K562 (cell line): Measurements from ENCODE around the gene MMP26. TPM values are rescaled to one million over a fixed set of nuclear protein-coding genes. Genes with fewer than 3 reads are reported as not detected.

Experiments
- ATAC-seq: fragments of 200-7000 bp; cut with Tn5 transposase; 3 replicates; pipeline ENCODE4 v1.9.1; 2020; ENCODE audit warnings: moderate library complexity
- BruUV-seq: library from RNA; stranded (reverse); fragments of 400-500 nt; replicated peaks from 2 replicates; lab custom pipeline; 2021; lab: Mats Ljungman, UMichigan
- CTCF ChIA-PET: fragments of 300-600 bp; formaldehyde crosslinking; extraction: SDS; loops from one replicate; lab custom pipeline; 2021; ENCODE audit warnings: low intra/inter-chr PET ratio; lab: Yijun Ruan, JAX
- POLR2A ChIA-PET: fragments of 300-600, 350-650 bp; sonication (Branson Sonifier 250); formaldehyde crosslinking; extraction: SDS; loops from one replicate; lab custom pipeline; 2021; ENCODE audit warnings: antibody characterized with exemption, inconsistent platforms; lab: Yijun Ruan, JAX
- DNase-seq, 4 experiments: peaks; one replicate each; pipeline versions ENCODE4 v3.0.0 to v3.0.0-alpha.2; 2011 to 2018; ENCODE audit warnings: low spot score in 3 of 4, mixed read lengths in 3 of 4; ENCODE audit errors: extremely low read depth in 1 of 4
- FAIRE-seq: peaks from 2 replicates; lab custom pipeline; 2011; peaks lifted over from hg19 to GRCh38; lab: Jason Lieb, UNC
- H2AFZ ChIP-seq: 2 replicates; pipeline ENCODE4 v1.6.0; 2011; ENCODE audit warnings: low read depth, low read length, control low read depth, inconsistent platforms
- H3K27ac ChIP-seq: fragments of 200-600 bp; 3 replicates; pipeline ENCODE4 v1.8.0; 2011; ENCODE audit warnings: low read depth, mild to moderate bottlenecking, control low read depth, inconsistent platforms, low read length, moderate library complexity, mixed read lengths; ENCODE audit errors: extremely low read depth
- H3K27me3 ChIP-seq, 2 experiments: fragments of 300-600 bp in 1 of 2; 2 replicates in 1 of 2; 3 replicates in 1 of 2; pipeline versions ENCODE4 v1.6.0 to v1.8.0; 2011; ENCODE audit warnings: inconsistent platforms in 2 of 2, low read length in 2 of 2, mild to moderate bottlenecking in 1 of 2, mixed read lengths in 1 of 2, moderate library complexity in 1 of 2; ENCODE audit not compliant: control insufficient read depth in 2 of 2, insufficient read depth in 2 of 2
- H3K36me3 ChIP-seq: fragments of 300-600 bp; 3 replicates; pipeline ENCODE4 v1.8.0; 2011; ENCODE audit warnings: mild to moderate bottlenecking, low read length, inconsistent platforms; ENCODE audit not compliant: control insufficient read depth, insufficient read depth
- H3K4me1 ChIP-seq, 2 experiments: fragments of 200-600 bp in 1 of 2; replicated peaks in 1 of 2; 2 replicates in 1 of 2; 3 replicates in 1 of 2; pipeline versions ENCODE4 v1.5.1 to v1.8.0; 2011; ENCODE audit warnings: inconsistent platforms in 2 of 2, low read length in 2 of 2, mild to moderate bottlenecking in 1 of 2, mixed read lengths in 1 of 2, moderate library complexity in 1 of 2; ENCODE audit not compliant: control insufficient read depth in 2 of 2, insufficient read depth in 2 of 2
- H3K4me2 ChIP-seq: 2 replicates; pipeline ENCODE4 v1.6.1; 2011; ENCODE audit warnings: low read length, control low read depth, inconsistent platforms, mixed read lengths; ENCODE audit not compliant: insufficient read depth
- H3K4me3 ChIP-seq: fragments of 200-600 bp; sonication (generic), shearing (Covaris generic); 2 replicates; pipeline ENCODE4 v1.5.1; 2016; ENCODE audit warnings: control low read depth, inconsistent platforms
- H3K79me2 ChIP-seq: fragments of 200-600 bp; 3 replicates; pipeline ENCODE4 v1.8.0; 2011; ENCODE audit warnings: low read length, inconsistent platforms; ENCODE audit not compliant: control insufficient read depth, insufficient read depth
- H3K9ac ChIP-seq, 2 experiments: 2 replicates each; pipeline versions ENCODE4 v1.6.0 to v1.6.1; 2011; ENCODE audit warnings: low read depth in 2 of 2, low read length in 2 of 2, control low read depth in 1 of 2, inconsistent platforms in 1 of 2, mild to moderate bottlenecking in 1 of 2, mixed read lengths in 1 of 2; ENCODE audit not compliant: insufficient read depth in 1 of 2
- H3K9me1 ChIP-seq: one replicate; pipeline ENCODE4 v1.6.0; 2011; ENCODE audit warnings: inconsistent platforms, mild to moderate bottlenecking, low read length, moderate library complexity; ENCODE audit not compliant: control insufficient read depth, insufficient read depth
- H3K9me3 ChIP-seq: replicated peaks from 2 replicates; pipeline ENCODE4 v1.5.1; 2011; ENCODE audit warnings: low read depth, low read length, inconsistent platforms; ENCODE audit not compliant: control insufficient read depth, insufficient read depth
- H4K20me1 ChIP-seq: replicated peaks from 2 replicates; pipeline ENCODE4 v1.6.1; 2011; ENCODE audit warnings: low read length, inconsistent platforms, mixed read lengths; ENCODE audit not compliant: control insufficient read depth, insufficient read depth
- ARNT ChIP-seq, 2 experiments: fragments of 450-650 bp; IDR thresholded peaks; 2 replicates each; pipeline ENCODE4 v1.6.1; 2016; ENCODE audit warnings: mild to moderate bottlenecking in 1 of 2
- BACH1 ChIP-seq: fragments of 200-800 bp; sonication (Bioruptor generic); IDR thresholded peaks from 2 replicates; pipeline ENCODE4 v1.6.1; 2016; ENCODE audit warnings: missing genetic modification characterization, missing compliant biosample characterization
- CSDE1 ChIP-seq, 2 experiments: fragments of 450-650 bp; IDR thresholded peaks; 2 replicates each; pipeline ENCODE4 v1.6.1; 2016; ENCODE audit warnings: mild to moderate bottlenecking in 1 of 2
- CXXC5 ChIP-seq: fragments of 250-450 bp; sonication (Bioruptor Pico); IDR thresholded peaks from 2 replicates; pipeline ENCODE4 v1.8.0; 2022; ENCODE audit warnings: inconsistent platforms, mild to moderate bottlenecking, moderate library complexity
- MAFG ChIP-seq: fragments of 450-650 bp; conservative IDR thresholded peaks from 2 replicates; pipeline ENCODE4 v1.6.1; 2016; ENCODE audit warnings: missing genetic modification characterization, missing compliant biosample characterization
- MAX ChIP-seq: sonication (generic); formaldehyde crosslinking; IDR thresholded peaks from 2 replicates; pipeline ENCODE4 v1.9.0; 2022; ENCODE audit warnings: mild to moderate bottlenecking, missing genetic modification reagents
- MTF1 ChIP-seq: fragments of 250-450 bp; sonication (Bioruptor Pico); IDR thresholded peaks from 2 replicates; pipeline ENCODE4 v1.9.0; 2021; ENCODE audit warnings: moderate library complexity, mild to moderate bottlenecking, inconsistent platforms, borderline replicate concordance
- PREB ChIP-seq: sonication (generic); formaldehyde crosslinking; IDR thresholded peaks from 2 replicates; pipeline ENCODE4 v1.8.1; 2023; ENCODE audit warnings: mild to moderate bottlenecking, missing genetic modification reagents
- RBM34 ChIP-seq: fragments of 200-400 bp; formaldehyde crosslinking; IDR thresholded peaks from 2 replicates; pipeline ENCODE4 v1.6.1; 2018; ENCODE audit warnings: low read length, borderline replicate concordance; ENCODE audit not compliant: insufficient read depth
- SREBF2 ChIP-seq: sonication (generic); formaldehyde crosslinking; IDR thresholded peaks from 2 replicates; pipeline ENCODE4 v1.4.0; 2020; ENCODE audit warnings: mild to moderate bottlenecking, missing genetic modification reagents
- ZBTB34 ChIP-seq: fragments of 250-450 bp; sonication (Bioruptor Pico); IDR thresholded peaks from 2 replicates; pipeline ENCODE4 v1.8.0; 2021; ENCODE audit warnings: mild to moderate bottlenecking, moderate library complexity
- ZNF224 ChIP-seq: sonication (generic); formaldehyde crosslinking; IDR thresholded peaks from 2 replicates; pipeline ENCODE4 v1.8.0; 2022; ENCODE audit warnings: mild to moderate bottlenecking, missing genetic modification reagents
- ZNF24 ChIP-seq: fragments of 450-650 bp; IDR thresholded peaks from 2 replicates; pipeline ENCODE4 v1.6.1; 2016
- ZNF280B ChIP-seq: fragments of 250-450 bp; sonication (Bioruptor Pico); IDR thresholded peaks from 2 replicates; pipeline ENCODE4 v1.5.1; 2021; ENCODE audit warnings: mild to moderate bottlenecking
- ZNF384 ChIP-seq: IDR thresholded peaks from 2 replicates; pipeline ENCODE4 v1.6.1; 2012; ENCODE audit warnings: low read depth, low read length, improper control_type of control experiment
- ZNF511 ChIP-seq: sonication (generic); formaldehyde crosslinking; IDR thresholded peaks from 2 replicates; pipeline ENCODE4 v1.8.0; 2022; ENCODE audit warnings: mild to moderate bottlenecking, missing genetic modification reagents
- ZNF785 ChIP-seq: fragments of 250-450 bp; sonication (Bioruptor Pico); IDR thresholded peaks from 2 replicates; pipeline ENCODE4 v1.4.0; 2020; ENCODE audit warnings: mild to moderate bottlenecking
- WGBS: fragments of 100-300 bp; shearing (Covaris generic); methylation state at CpG from one replicate; pipeline ENCODE4 v1.1.6; 2016; ENCODE audit warnings: low coverage, mixed read lengths; ENCODE audit not compliant: insufficient coverage; ENCODE audit errors: missing lambda C conversion rate; 5-methylcytosine and 5-hydroxymethylcytosine counted together
- in situ Hi-C: fragments of 300-500 bp; cut with MboI; formaldehyde crosslinking; loops from 4 replicates; pipeline ENCODE4 v1.15.0; 2018; ENCODE audit warnings: inconsistent platforms, mixed read lengths
- intact Hi-C: fragments of 100-400 bp; cut with micrococcal nuclease; formaldehyde crosslinking; loops from 2 replicates; pipeline ENCODE4 v1.14.2; 2022
- polyA plus RNA-seq, 8 experiments: library from polyadenylated mRNA; depleted of rRNA in 4 of 8; stranded (reverse) in 5 of 8; unstranded in 3 of 8; fragments of >200 nt; fragmentation: Nextera tagmentation in 2 of 8; fragmentation: Illumina TruSeq in 1 of 8; extraction: Ambion mirVana in 2 of 8; extraction: Trizol in 1 of 8; gene quantifications; 2 replicates each; pipeline versions ENCODE4 v1.2.1 to v1.2.3, GENCODE V29; 2011 to 2014; ENCODE audit warnings: inconsistent platforms in 1 of 8, missing spikeins in 1 of 8
- total RNA-seq, 7 experiments: library from RNA; depleted of rRNA in 6 of 7; stranded (reverse); fragments of >200 nt in 6 of 7; fragmentation: Illumina TruSeq in 2 of 7; extraction: Trizol in 2 of 7; gene quantifications; 2 replicates each; pipeline versions ENCODE4 v1.2.1 to v1.2.3, GENCODE V29; 2011 to 2021; ENCODE audit warnings: low replicate concordance in 1 of 7

Gene MMP26
- total and polyA plus RNA-seq, 9 of the 15 experiments (the other 6 are each of a cell fraction or from before 2014, with no cell fraction given) = not detected

GRCh38 chr11:4672470-4672869 is 32.1 kb upstream of the MMP26 start:
- Histone ChIP-seq H3K79me2 (no peaks in the 10 kb centered on the region), H3K9ac (no peak overlapping the region), H3K4me1 (no peaks in the 10 kb centered on the region), H3K4me2 (no peak overlapping the region), H3K36me3 (no peaks in the 10 kb centered on the region), H3K27me3 (peaks cover 0 to 3% of the 10 kb centered on the region in 2 experiments; a peak in 3 of 5 replicates), H3K4me3 (no peak overlapping the region), H3K27ac (no peak overlapping the region), H2AFZ (no peak overlapping the region), H4K20me1 (no peaks in the 10 kb centered on the region), H3K9me3 (no peaks in the 10 kb centered on the region), H3K9me1 (no peaks in the 10 kb centered on the region)
- 2% methylated on average over 3 of the region's 3 CpGs for WGBS
- no peak for ATAC-seq
- no TSS peak for BruUV-seq
- no peak for FAIRE-seq
- intact Hi-C loops (no loop called here), in situ Hi-C loops (no loop called here)
- DNase-seq = no peak
- TF ChIP-seq BACH1 (no peak), ZNF224 (CRISPR knock-in tag) (no peak), SREBF2 (no peak), ZBTB34 (CRISPR knock-in tag) (no peak), RBM34 (no peak), MAX (CRISPR knock-in tag) (no peak), ZNF511 (CRISPR knock-in tag) (no peak), CXXC5 (CRISPR knock-in tag) (no peak), ZNF24 (no peak), ZNF280B (CRISPR knock-in tag) (no peak), ZNF384 (no peak), MTF1 (CRISPR knock-in tag) (no peak), ARNT (IDR thresholded peaks at IDR 0.05) (no peak), ZNF785 (no peak), CSDE1 (IDR thresholded peaks at IDR 0.05) (no peak), MAFG (tag) (no peak), PREB (CRISPR knock-in tag) (no peak)
- ChIA-PET POLR2A (no interaction called here), CTCF (no interaction called here)
